Stimulated activated naive CD8-positive, alpha-beta T cell treated with anti-CD3 and anti-CD28 coated beads, Interleukin-15, amount 100 ng/mL, for 72 hours (primary cell): ENCODE data around the gene PFN3.
"Not testable (repeated sequence)": the region's sequence is repeated elsewhere in the genome, so short reads cannot be mapped to it uniquely, and the experiment has no call there.

ENCODE experiments used
- ATAC-seq: fragments of 150-1000 bp; cut with Tn5 transposase; 2 replicates; pipeline ENCODE4 v1.10.0; 2021; ENCODE audit warnings: mild to moderate bottlenecking, moderate library complexity
- DNase-seq, 2 donors: peaks; one replicate each; pipeline ENCODE4 v3.0.0; 2021 to 2022
- H3K27ac Mint-ChIP-seq, 2 donors: one replicate each; pipeline ENCODE4 v1.8.0; 2022; ENCODE audit warnings: mild to moderate bottlenecking in 2 of 2, mixed read lengths in 2 of 2, moderate library complexity in 2 of 2
- H3K27me3 Mint-ChIP-seq: one replicate; pipeline ENCODE4 v1.8.0; 2022; ENCODE audit warnings: mixed read lengths
- H3K4me1 Mint-ChIP-seq: one replicate; pipeline ENCODE4 v1.8.0; 2022; ENCODE audit warnings: mild to moderate bottlenecking, mixed read lengths
- H3K4me3 Mint-ChIP-seq, 2 donors: one replicate each; pipeline ENCODE4 v1.8.0; 2022; ENCODE audit warnings: mild to moderate bottlenecking in 2 of 2, mixed read lengths in 2 of 2, moderate library complexity in 1 of 2
- H3K9me3 Mint-ChIP-seq, 2 donors: one replicate each; pipeline ENCODE4 v1.8.0; 2022; ENCODE audit warnings: mixed read lengths in 2 of 2

The PFN3 gene

DNA sequence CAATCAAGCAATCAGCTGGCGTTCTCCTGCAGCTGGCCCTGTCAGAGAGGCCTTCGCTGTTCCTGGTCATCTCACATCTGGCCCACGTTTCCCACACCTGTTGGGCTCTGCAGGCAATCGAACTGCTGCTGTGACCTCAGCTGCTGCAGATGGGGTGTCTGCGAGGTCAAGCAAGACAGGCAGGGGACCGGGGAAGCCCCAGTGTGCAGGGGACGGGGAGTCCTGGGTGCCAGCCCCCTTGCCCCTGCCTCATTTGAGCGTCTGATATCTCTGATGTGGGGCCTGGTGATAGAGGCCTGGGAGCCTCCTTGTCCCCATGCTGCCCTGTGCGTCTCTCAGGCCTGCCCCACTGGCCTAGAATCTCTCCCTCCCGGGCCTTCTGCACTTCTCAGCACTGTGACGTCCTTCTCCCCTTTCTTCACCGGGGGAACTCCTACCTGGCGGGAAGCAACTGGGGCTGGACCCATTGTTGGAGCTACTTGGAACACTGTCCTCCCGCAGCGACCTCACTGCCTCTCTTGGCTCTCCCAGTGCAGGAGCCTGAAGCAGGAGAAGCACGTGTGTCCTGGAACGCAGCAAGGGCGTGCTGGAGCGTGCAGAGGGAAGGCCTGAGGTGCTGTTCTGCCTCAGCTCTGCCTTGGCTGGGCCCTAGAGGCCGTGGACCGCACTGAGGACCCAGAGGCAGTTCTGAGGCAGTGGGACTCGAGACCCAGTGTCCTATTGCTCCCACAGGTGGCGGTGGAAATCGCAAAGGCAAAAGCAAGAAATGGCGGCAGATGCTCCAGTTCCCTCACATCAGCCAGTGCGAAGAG is 29.9 kb upstream of the PFN3 start:
- Mint-ChIP-seq H3K4me3 (peak overlapping the region; percentile 92 to 96), H3K27ac (peak overlapping the region; percentile 31 to 61), H3K9me3 (no peaks in the 10 kb centered on the region), H3K27me3 (no peaks in the 10 kb centered on the region), H3K4me1 (peaks cover 85% of the 10 kb centered on the region)
- DNase-seq (no peak), ATAC-seq (no peak)

DNA sequence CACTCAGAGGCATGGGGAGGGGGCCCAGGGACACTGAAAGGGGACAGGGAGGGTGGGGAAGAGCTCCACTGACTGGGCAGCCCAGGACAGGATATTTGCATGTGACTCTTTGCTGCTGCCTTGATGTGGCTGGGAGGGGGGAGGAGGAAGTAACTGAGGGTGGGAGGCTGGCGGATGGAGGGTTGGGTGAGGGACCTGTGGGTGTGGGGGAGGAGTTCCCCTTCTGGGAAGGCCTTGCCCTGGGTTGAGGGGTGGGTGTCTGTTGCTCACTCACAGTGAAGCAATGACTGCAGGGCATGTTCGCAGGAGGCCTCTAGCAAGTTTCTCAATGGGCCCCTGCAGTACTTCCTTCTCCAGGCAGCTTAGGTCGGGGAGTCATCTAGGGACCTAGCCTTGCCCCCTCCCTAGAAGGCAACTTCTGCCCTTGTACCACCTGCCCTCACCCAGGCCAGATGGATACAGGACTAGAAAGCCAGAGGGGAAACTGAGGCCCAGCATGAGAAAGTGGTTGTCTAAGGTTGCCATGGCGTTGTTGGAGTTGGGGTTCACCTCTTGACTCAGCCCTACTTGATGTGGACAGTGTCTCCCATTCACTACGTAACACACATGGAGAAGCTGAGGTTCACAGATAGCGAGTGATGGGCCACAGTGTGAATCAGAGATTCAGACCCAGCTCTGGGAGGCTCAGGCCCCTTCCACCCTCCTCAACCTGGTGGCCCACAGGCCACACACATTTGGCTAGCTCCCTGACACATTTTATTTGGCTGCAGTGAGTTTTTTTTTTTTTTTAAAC is 29.0 kb upstream of the PFN3 start:
- H3K27ac Mint-ChIP-seq = peak overlapping the region; percentile 89
- DNase-seq (peak; percentile 77 to 94), ATAC-seq (peak; percentile 58)
- peak overlapping the region; percentile 92 to 96 for H3K4me3 Mint-ChIP-seq
- H3K27me3 Mint-ChIP-seq = no peaks in the 10 kb centered on the region
- no peaks in the 10 kb centered on the region for H3K9me3 Mint-ChIP-seq
- peaks cover 82% of the 10 kb centered on the region for H3K4me1 Mint-ChIP-seq

DNA sequence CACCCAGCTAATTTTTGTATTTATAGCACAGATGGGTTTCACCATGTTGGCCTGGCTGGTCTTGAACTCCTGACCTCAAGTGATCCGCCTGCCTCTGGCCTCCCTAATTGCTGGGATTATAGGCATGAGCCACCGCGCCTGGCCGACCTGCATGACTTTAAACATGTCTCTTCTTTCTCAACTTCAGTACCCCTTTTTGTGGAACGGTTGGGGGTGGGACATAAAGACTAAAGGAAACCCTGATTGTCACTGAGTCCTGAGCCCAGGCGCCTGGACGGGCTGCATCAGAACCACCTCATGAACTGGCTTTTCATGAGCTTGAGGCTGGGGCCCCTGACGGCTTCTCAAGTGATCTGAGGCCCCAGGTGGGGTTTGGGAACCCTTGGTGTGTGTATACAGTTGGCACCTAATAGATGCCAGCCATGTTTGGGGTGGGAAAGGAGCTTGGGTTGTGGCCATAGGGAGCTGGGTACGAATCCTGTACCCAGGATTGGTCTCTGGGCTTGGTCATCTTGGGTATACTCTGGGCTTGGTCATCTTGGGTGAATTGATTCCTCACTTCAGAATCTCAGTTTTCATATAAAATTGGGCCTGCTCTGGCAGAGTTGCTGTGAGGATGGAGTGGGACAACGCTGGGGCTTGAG is 28.2 kb upstream of the PFN3 start:
- no peak for DNase-seq
- peak overlapping the region; percentile 89 for H3K27ac Mint-ChIP-seq
- H3K4me3 Mint-ChIP-seq = peak overlapping the region; percentile 92 to 96
- H3K4me1 Mint-ChIP-seq = peaks cover 75% of the 10 kb centered on the region
- H3K27me3 Mint-ChIP-seq = no peaks in the 10 kb centered on the region
- H3K9me3 Mint-ChIP-seq = no peaks in the 10 kb centered on the region
- ATAC-seq = no peak

DNA sequence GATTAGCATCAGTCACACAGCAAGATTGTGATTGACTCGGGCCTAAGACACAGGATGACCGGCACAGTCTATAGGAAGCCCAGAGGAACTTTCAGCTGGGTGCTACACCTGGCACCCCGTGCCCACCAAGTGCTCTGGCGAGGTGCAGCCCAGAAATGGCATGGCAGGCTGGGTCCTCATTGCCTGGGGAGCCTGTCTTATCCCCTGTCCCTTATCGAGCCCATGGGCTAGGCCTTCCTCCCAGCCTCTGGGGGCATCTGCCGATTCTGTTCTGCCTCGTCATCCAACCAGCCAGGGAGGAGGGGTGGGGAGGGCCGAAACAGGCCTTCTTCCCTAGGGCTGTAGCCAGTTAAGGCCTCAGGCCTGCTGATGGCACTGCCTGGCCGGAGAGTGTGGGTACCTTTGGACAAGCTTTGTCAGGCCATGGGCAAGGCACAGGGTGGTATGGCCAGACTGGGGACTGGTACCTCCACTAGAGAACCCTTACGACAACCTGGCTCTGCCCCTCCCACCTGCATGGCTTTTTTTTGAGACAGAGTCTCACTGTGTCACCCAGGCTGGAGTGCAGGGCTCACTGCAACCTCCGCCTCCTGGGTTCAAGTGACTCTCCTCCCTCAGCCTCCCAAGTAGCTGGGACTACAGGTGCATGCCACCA is 27.6 kb upstream of the PFN3 start:
- ATAC-seq (no peak), DNase-seq (peak; percentile 52 to 56)
- Mint-ChIP-seq H3K4me3 (peak overlapping the region; percentile 92 to 96), H3K4me1 (peaks cover 68% of the 10 kb centered on the region), H3K9me3 (no peaks in the 10 kb centered on the region), H3K27me3 (no peaks in the 10 kb centered on the region), H3K27ac (peak overlapping the region; percentile 94 to 95)

DNA sequence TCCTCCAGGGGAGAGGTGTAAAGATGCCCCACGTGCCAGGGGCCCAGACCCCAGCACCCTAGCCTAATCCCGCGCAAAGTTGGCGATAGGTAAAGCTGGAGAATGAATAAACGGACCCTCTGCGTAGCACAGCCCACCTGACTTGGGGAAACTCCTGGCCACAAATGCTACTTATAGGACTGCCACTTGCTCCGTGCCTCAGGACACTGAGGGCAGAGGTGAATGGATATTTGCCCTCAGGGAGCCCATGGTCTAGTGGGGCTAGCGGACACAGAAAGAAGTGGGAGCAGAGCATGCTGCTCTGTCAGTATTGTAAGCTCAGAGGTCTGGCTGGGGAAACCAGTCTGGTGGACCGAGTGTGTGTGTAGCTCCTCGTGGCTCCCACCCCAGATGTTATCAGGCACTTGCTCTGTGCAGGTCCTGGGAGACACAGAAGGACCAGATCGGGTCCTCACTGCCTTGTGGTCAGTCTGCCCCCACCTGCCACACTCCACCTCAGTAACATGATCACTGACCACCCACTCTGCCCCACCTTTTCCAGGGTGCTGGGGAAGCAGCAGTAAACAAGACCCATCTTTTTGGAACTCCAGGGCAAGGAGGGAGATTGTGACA is 26.9 kb upstream of the PFN3 start:
- peaks cover 61% of the 10 kb centered on the region for H3K4me1 Mint-ChIP-seq
- ATAC-seq (peak; percentile 0), DNase-seq (no peak)
- H3K9me3 Mint-ChIP-seq = no peaks in the 10 kb centered on the region
- H3K27me3 Mint-ChIP-seq = no peaks in the 10 kb centered on the region
- H3K27ac Mint-ChIP-seq = peak overlapping the region; percentile 94 to 95
- peak overlapping the region; percentile 92 to 96 for H3K4me3 Mint-ChIP-seq

DNA sequence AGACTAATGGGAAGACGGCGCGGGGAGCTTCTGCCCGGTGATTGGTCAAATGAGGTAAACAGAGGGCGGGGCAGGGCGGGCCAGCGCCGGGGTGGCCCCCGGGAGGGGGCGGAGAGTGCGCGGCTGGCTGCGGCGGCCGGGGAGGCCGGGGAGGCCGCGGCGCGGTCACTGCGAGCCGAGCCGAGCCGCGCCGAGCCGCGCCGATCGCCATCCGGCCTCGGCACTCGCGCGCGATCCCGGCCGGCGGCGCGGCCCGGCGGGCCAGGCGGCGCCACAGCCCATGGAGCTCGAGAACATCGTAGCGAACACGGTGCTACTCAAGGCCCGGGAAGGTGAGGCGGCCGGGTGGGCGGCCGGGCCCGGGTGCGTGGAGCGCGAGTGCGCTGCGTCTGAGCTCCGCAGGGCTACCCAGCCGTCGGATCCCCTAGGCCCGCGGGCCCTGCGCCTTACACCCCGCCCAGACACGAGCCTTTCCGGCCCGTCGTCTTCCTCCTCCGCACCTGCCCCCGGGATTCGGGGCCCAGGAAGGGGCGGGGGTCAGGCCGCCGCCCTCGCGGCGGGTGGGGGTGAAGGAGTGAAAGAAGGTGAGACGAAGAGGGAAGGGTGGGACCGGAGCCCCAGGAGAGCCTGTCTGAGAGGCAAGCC is 26.2 kb upstream of the PFN3 start, which contains the start of gene GRK6:
GRK6 (plus strand) TSS at position 111 of the 645 bp plus-strand sequence; CDS start at position 281, 170 bp downstream.
- H3K4me3 Mint-ChIP-seq = peak within 1 kb of the TSS; percentile 92 to 96

DNA sequence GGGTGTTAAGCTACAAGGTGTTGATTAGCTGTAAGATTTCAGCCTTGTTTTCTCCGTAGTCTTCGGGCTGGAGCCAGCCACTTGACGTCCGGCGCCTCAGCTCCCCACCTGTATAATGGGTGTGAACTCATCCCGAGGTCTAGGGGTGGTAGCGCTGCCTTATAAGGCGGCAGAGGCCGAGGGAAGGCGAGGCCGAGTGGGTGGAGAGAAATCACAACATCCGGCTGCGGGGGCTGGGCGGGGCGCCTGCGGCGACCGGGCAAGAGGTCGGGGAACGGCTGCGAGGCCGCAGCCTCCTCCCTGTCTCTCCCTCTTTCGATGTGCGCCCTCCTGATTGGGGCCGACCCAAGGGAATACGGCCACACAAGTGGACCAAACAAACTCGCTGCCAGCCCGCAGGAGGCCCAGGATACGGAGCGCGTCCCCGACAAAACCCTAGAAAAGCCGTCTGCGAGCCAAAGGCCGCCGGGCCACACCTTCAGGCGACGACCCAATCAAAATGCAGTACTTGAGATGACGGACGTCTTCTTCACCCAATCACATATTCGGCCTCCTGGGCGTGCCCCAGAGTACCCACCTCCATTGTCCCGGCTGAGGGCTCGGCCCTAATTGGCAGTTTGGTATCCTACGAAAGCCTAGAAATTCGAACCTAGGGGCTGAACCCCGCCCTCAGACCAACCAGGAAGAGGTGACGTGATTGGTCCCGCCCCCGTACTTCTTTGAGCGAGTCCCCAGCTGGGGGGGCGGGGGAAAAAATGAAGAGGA is 25.5 kb upstream of the PFN3 start:
- peak overlapping the region; percentile 81 to 93 for H3K4me3 Mint-ChIP-seq
- no peaks in the 10 kb centered on the region for H3K9me3 Mint-ChIP-seq
- peaks cover 47% of the 10 kb centered on the region for H3K4me1 Mint-ChIP-seq
- peak; percentile 85 for ATAC-seq
- H3K27me3 Mint-ChIP-seq = no peaks in the 10 kb centered on the region
- peak; percentile 99 to 100 for DNase-seq
- peak overlapping the region; percentile 97 to 98 for H3K27ac Mint-ChIP-seq

More for the DNA sequence above, 26.2 kb upstream of the PFN3 start, which contains the start of gene GRK6:
- Mint-ChIP-seq H3K27ac (peak within 1 kb of the TSS; percentile 97 to 98), H3K4me1 (peaks cover 54% of the 10 kb centered on the region), H3K27me3 (no peaks in the 10 kb centered on the region), H3K9me3 (no peaks in the 10 kb centered on the region)
- ATAC-seq = peak; percentile 63
- DNase-seq = peak; percentile 74 to 81

DNA sequence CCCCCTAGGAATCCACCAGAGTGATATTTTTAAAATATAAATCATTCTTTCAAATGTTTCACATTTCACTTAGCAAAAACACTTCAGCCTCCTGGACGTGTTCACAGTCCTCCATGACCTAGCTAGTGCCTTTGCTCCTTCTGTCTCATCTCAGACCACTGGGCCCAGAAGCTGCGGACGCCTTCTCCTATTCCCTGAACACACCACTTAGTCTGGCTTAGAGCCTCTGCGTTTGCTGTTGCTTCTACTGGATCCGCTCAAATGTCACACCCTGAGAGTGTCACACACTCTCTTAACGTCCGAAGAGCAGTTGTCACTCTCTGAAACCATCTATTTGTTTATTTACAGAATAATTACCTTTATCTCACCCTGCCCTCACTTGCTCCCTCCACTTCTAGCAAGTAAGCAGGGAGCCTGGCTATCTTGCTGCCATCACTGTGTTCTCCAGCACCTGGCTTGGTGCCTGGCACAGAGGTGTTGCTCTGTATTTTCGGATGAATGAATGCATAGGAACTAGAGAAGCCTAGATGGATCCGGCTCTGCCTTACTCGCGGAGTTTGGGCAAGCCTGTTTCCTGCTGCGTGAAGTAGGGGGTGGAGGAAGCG is 24.8 kb upstream of the PFN3 start:
- ATAC-seq = no peak
- H3K27ac Mint-ChIP-seq = peak overlapping the region; percentile 28 to 73

DNA sequence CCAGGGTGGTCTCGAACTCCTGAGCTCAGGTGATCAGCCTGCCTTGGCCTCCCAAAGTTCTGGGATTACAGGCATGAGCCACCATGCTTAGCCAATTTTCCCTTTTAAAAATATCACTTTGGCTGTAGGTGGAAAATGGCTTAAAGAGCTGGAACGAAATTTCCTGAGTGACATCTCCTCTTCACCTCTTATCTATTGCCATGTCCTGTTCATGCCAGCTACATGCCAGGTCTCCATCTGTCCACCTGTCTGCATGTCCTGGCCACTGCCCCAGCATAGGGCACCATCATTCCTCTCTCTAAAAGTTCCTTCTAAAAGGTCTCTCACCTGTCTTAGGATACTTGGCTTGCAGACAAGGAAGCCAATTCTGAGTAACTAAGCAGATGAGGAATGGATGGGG is 23.2 kb upstream of the PFN3 start:
- H3K4me1 Mint-ChIP-seq = peaks cover 24% of the 10 kb centered on the region
- no peaks in the 10 kb centered on the region for H3K9me3 Mint-ChIP-seq
- H3K27me3 Mint-ChIP-seq = no peaks in the 10 kb centered on the region
- H3K4me3 Mint-ChIP-seq = no peak overlapping the region
- ATAC-seq (no peak), DNase-seq (no peak)
- no peak overlapping the region for H3K27ac Mint-ChIP-seq

More for the DNA sequence above, 24.8 kb upstream of the PFN3 start:
- peak overlapping the region; percentile 81 to 93 for H3K4me3 Mint-ChIP-seq
- H3K4me1 Mint-ChIP-seq = peaks cover 41% of the 10 kb centered on the region
- no peaks in the 10 kb centered on the region for H3K9me3 Mint-ChIP-seq
- no peak for DNase-seq
- no peaks in the 10 kb centered on the region for H3K27me3 Mint-ChIP-seq

DNA sequence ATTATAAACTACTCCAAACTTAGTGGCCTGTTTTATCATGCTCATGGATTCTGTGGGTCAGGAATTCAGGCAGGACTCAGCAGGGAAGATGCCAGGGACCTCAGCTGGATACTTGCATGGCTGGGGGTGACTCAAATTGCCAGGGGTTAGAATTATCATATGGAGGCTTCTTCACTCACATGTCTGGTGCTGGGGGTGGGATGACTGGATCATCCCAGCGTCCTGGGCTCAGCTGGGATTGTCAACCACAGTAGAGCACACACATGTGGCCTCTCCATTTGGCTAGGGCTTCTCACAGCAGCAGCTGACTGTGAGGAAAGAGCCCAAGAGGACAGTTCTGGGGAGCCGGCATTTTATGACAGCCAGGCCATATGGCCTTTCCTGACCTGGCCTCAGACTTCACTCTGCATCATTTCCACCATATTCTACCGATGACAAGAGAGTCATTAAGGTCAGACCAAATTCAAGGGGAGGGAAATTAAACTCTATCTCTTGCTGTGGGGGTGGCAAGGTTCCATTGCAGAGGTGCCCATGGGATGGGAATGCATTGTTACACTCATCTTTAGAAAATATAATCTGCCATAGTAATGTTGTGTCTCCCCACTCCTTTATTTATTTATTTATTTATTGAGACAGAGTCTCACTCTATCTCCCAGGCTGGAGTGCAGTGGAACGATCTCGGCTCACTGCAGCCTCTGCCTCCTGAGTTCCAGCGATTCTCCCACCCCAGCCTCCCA is 20.8 kb upstream of the PFN3 start:
- Mint-ChIP-seq H3K9me3 (no peaks in the 10 kb centered on the region), H3K27me3 (no peaks in the 10 kb centered on the region), H3K27ac (no peak overlapping the region), H3K4me1 (peaks cover 10% of the 10 kb centered on the region), H3K4me3 (no peak overlapping the region)
- no peak for DNase-seq
- no peak for ATAC-seq

DNA sequence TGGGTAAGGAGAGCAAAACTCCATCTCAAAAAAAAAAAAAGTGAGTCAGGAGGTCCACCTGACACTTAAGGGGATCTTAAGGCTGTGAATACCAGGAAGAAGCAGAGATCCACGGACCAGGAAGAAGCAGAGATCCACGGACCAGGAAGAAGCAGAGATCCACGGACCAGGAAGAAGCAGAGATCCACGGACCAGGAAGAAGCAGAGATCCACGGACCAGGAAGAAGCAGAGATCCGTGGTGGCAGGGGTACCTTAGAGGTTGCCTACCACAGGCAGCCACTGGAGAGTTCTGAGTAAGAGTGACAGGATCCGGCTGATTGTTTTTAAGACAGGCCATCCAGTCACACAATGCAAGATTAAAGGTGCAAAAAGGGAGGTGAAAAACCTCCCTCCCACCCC is 20.0 kb upstream of the PFN3 start:
- not testable (repeated sequence) for H3K27ac Mint-ChIP-seq, H3K9me3 Mint-ChIP-seq, DNase-seq, ATAC-seq, H3K4me1 Mint-ChIP-seq, H3K4me3 Mint-ChIP-seq, H3K27me3 Mint-ChIP-seq

DNA sequence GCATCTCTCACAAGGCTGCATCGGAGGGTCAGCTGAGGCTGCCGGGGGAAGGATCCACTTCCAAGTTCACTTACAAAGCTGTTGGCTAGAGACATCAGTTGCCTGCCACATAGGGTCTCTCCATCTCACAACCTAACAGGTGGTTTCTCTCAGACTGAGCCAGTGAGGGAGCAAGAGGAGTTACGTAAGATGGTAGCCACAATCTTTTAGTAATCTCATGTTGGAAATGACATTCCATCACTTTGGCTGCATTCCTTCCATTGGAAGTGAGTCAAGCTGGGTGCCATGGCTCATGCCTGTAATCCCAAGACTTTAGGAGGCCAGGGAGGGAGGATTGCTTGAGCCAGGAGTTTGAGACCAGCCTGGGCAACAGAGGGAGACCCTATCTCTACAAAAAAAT is 18.6 kb upstream of the PFN3 start:
- DNase-seq = no peak
- no peaks in the 10 kb centered on the region for H3K9me3 Mint-ChIP-seq

DNA sequence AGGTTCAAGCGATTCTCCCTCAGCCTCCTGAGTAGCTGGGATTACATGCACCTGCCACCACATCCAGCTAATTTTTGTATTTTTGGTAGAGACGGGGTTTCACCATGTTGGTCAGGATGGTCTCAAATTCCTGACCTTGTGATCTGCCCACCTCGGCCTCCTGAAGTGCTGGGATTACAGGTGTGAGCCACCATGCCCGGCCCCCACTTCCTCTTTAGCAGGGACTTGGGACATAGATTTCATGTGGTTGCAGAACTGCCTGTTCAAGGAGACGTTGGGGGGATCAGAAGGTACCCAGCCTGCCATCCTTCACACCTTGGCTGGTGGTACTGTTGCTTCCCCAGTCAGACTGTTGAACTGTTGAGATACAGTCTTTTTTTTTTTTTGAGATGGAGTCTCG is 16.6 kb upstream of the PFN3 start:
- not testable (repeated sequence) for H3K9me3 Mint-ChIP-seq, ATAC-seq, H3K27me3 Mint-ChIP-seq, H3K27ac Mint-ChIP-seq, DNase-seq, H3K4me3 Mint-ChIP-seq
- peaks cover 31% of the 10 kb centered on the region for H3K4me1 Mint-ChIP-seq

More for the DNA sequence above, 18.6 kb upstream of the PFN3 start:
- H3K27ac Mint-ChIP-seq = no peak overlapping the region
- H3K4me1 Mint-ChIP-seq = peaks cover 12% of the 10 kb centered on the region
- H3K27me3 Mint-ChIP-seq = no peaks in the 10 kb centered on the region
- H3K4me3 Mint-ChIP-seq = no peak overlapping the region
- ATAC-seq = no peak
